GM12878 (cell line): ENCODE results near the gene SOX18. TPM values are rescaled to one million over a fixed set of nuclear protein-coding genes. Genes with fewer than 3 reads are reported as not detected.
A peak's percentile ranks its signal among the peaks of the same experiment; 100 is the strongest.

ENCODE experiments used
- ELK1 ChIP-seq: IDR thresholded peaks from 2 replicates; pipeline ENCODE4 v1.6.1; 2012; ENCODE audit warnings: low read depth, low read length, improper control_type of control experiment
- ETV6 ChIP-seq, 2 experiments: fragments of 450-650 bp in 1 of 2; IDR thresholded peaks in 1 of 2; conservative IDR thresholded peaks in 1 of 2; 2 replicates each; pipeline ENCODE4 v1.6.1; 2014; ENCODE audit warnings: antibody characterized with exemption in 1 of 2, borderline replicate concordance in 1 of 2, low read depth in 1 of 2, mild to moderate bottlenecking in 1 of 2, moderate library complexity in 1 of 2
- FOXK2 ChIP-seq: fragments of 450-650 bp; IDR thresholded peaks from 2 replicates; pipeline ENCODE4 v1.6.1; 2017; ENCODE audit warnings: mild to moderate bottlenecking, moderate library complexity
- JUNB ChIP-seq: IDR thresholded peaks from 2 replicates; pipeline ENCODE4 v1.6.1; 2016; ENCODE audit warnings: antibody characterized with exemption, mild to moderate bottlenecking
- KLF5 ChIP-seq: fragments of 450-650 bp; IDR thresholded peaks from 2 replicates; pipeline ENCODE4 v1.6.1; 2014; ENCODE audit warnings: mild to moderate bottlenecking; ENCODE audit not compliant: partially characterized antibody
- MEF2A ChIP-seq: IDR thresholded peaks from 2 replicates; pipeline ENCODE4 v1.6.1; 2011; ENCODE audit warnings: low read depth, mild to moderate bottlenecking, low read length, moderate library complexity; ENCODE audit not compliant: insufficient read depth
- MTA2 ChIP-seq: fragments of 450-650 bp; IDR thresholded peaks from 2 replicates; pipeline ENCODE4 v1.6.1; 2016; ENCODE audit warnings: low read depth, mild to moderate bottlenecking, moderate library complexity
- MTA3 ChIP-seq: IDR thresholded peaks from 2 replicates; pipeline ENCODE4 v1.6.1; 2012; ENCODE audit warnings: low read length, inconsistent platforms, borderline replicate concordance
- NRF1 ChIP-seq: conservative IDR thresholded peaks from 2 replicates; pipeline ENCODE4 v1.6.1; 2011; ENCODE audit warnings: mild to moderate bottlenecking, low read depth, low read length, improper control_type of control experiment
- PAX5 ChIP-seq: IDR thresholded peaks from 2 replicates; pipeline ENCODE4 v1.6.1; 2011; ENCODE audit warnings: low read depth, low read length, borderline replicate concordance
- PAX8 ChIP-seq: fragments of 450-650 bp; IDR thresholded peaks from 2 replicates; pipeline ENCODE4 v1.6.1; 2017; ENCODE audit warnings: mild to moderate bottlenecking, moderate library complexity
- PML ChIP-seq: IDR thresholded peaks from 2 replicates; pipeline ENCODE4 v1.6.1; 2012; ENCODE audit warnings: low read length, inconsistent platforms
- POLR2AphosphoS5 ChIP-seq: IDR thresholded peaks from 2 replicates; pipeline ENCODE4 v1.6.1; 2011; ENCODE audit warnings: mild to moderate bottlenecking, low read length, inconsistent platforms
- POU2F2 ChIP-seq: IDR thresholded peaks from 3 replicates; pipeline ENCODE4 v1.6.1; 2011; ENCODE audit warnings: low read depth, mild to moderate bottlenecking, low read length, borderline replicate concordance
- RAD21 ChIP-seq: IDR thresholded peaks from 2 replicates; pipeline ENCODE4 v1.6.1; 2011; ENCODE audit warnings: mild to moderate bottlenecking, low read depth, low read length, moderate library complexity; ENCODE audit not compliant: insufficient read depth
- SIX5 ChIP-seq: IDR thresholded peaks from 2 replicates; pipeline ENCODE4 v1.6.1; 2011; ENCODE audit warnings: mild to moderate bottlenecking, low read depth, low read length, moderate library complexity; ENCODE audit not compliant: severe bottlenecking
- STAT1 ChIP-seq: fragments of 450-650 bp; conservative IDR thresholded peaks from 2 replicates; pipeline ENCODE4 v1.6.1; 2014; ENCODE audit warnings: antibody characterized with exemption, mild to moderate bottlenecking
- SUPT20H ChIP-seq: IDR thresholded peaks from 2 replicates; pipeline ENCODE4 v1.6.1; 2011; ENCODE audit warnings: low read depth, mild to moderate bottlenecking, low read length, moderate library complexity, borderline replicate concordance; ENCODE audit not compliant: control insufficient read depth
- ZBTB33 ChIP-seq: fragments of 450-650 bp; IDR thresholded peaks from 2 replicates; pipeline ENCODE4 v1.6.1; 2017; ENCODE audit warnings: mild to moderate bottlenecking
- ZNF384 ChIP-seq: IDR thresholded peaks from 2 replicates; pipeline ENCODE4 v1.6.1; 2012; ENCODE audit warnings: low read depth, mild to moderate bottlenecking, low read length, improper control_type of control experiment, borderline replicate concordance
- polyA plus RNA-seq, 11 experiments: library from polyadenylated mRNA; depleted of rRNA in 4 of 11; unstranded in 6 of 11; stranded (reverse) in 5 of 11; fragments of >200 nt; fragmentation: Nextera tagmentation in 4 of 11; fragmentation: Illumina TruSeq in 1 of 11; extraction: Ambion mirVana in 4 of 11; extraction: Trizol in 1 of 11; gene quantifications; 1 replicate in 1 of 11; 2 replicates in 10 of 11; pipeline versions ENCODE4 v1.2.1 to v1.2.3, GENCODE V29; 2011 to 2016; ENCODE audit warnings: inconsistent platforms in 2 of 11, missing spikeins in 2 of 11, low read depth in 1 of 11
- total RNA-seq, 4 experiments: library from RNA; depleted of rRNA in 3 of 4; stranded (reverse); fragments of >200 nt in 3 of 4; fragmentation: Illumina TruSeq in 1 of 4; extraction: Trizol in 1 of 4; gene quantifications; 2 replicates each; pipeline versions ENCODE4 v1.2.1 to v1.2.3, GENCODE V29; 2013 to 2021
- TF ChIP-seq, protein P1 (sequence below): fragments of 450-650 bp; IDR thresholded peaks from 2 replicates; pipeline ENCODE4 v1.6.1; 2018; ENCODE audit warnings: borderline replicate concordance, mild to moderate bottlenecking; ENCODE audit not compliant: partially characterized antibody

SOX18 gene
- total and polyA plus RNA-seq, 10 of the 15 experiments (the other 5 are each of a cell fraction or from before 2014, with no cell fraction given), result 0.05 to 5.6 (median 0.28) TPM; not detected in 3

GRCh38 chr20:64079273-64080012 is 30.0 kb upstream of the SOX18 start, which contains the start of gene RGS19 (continued):
- TF ChIP-seq, protein P1, sequence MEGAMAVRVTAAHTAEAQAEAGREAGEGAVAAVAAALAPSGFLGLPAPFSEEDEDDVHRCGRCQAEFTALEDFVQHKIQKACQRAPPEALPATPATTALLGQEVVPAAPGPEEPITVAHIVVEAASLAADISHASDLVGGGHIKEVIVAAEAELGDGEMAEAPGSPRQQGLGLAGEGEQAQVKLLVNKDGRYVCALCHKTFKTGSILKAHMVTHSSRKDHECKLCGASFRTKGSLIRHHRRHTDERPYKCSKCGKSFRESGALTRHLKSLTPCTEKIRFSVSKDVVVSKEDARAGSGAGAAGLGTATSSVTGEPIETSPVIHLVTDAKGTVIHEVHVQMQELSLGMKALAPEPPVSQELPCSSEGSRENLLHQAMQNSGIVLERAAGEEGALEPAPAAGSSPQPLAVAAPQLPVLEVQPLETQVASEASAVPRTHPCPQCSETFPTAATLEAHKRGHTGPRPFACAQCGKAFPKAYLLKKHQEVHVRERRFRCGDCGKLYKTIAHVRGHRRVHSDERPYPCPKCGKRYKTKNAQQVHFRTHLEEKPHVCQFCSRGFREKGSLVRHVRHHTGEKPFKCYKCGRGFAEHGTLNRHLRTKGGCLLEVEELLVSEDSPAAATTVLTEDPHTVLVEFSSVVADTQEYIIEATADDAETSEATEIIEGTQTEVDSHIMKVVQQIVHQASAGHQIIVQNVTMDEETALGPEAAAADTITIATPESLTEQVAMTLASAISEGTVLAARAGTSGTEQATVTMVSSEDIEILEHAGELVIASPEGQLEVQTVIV, result no peak
- no peak for TF ChIP-seq ZBTB33
- no peak for TF ChIP-seq MEF2A
- peak in 1 of 2 experiments; percentile 63; a peak in 1 of 4 replicates for TF ChIP-seq ETV6 (conservative IDR thresholded peaks at IDR 0.05 in 1 of 2, IDR thresholded peaks at IDR 0.05 in 1 of 2; ENCODE audit: borderline replicate concordance in 1 of 2, low read depth in 1 of 2)
- TF ChIP-seq PAX5, result no peak
- TF ChIP-seq POLR2AphosphoS5, result no peak; the same call in 1 of the 2 replicates
- TF ChIP-seq ZNF384, result no peak
- peak; percentile 38; the same call in 1 of the 2 replicates for TF ChIP-seq ELK1
- TF ChIP-seq MTA3, result no peak
- 0 out of 2 replicates have a peak, but pooled peaks have one; percentile 38 for TF ChIP-seq NRF1
- no peak for TF ChIP-seq KLF5
- no peak for TF ChIP-seq FOXK2
- no peak for TF ChIP-seq SUPT20H
- no peak; the same call in 2 of the 3 replicates for TF ChIP-seq POU2F2
- no peak for TF ChIP-seq STAT1
- no peak for TF ChIP-seq RAD21
- no peak for TF ChIP-seq PML
- no peak for TF ChIP-seq MTA2
- no peak for TF ChIP-seq SIX5
- TF ChIP-seq JUNB, result no peak
- no peak for TF ChIP-seq PAX8
